ENCODE data around the gene PACSIN1.

Gene PACSIN1

DNA sequence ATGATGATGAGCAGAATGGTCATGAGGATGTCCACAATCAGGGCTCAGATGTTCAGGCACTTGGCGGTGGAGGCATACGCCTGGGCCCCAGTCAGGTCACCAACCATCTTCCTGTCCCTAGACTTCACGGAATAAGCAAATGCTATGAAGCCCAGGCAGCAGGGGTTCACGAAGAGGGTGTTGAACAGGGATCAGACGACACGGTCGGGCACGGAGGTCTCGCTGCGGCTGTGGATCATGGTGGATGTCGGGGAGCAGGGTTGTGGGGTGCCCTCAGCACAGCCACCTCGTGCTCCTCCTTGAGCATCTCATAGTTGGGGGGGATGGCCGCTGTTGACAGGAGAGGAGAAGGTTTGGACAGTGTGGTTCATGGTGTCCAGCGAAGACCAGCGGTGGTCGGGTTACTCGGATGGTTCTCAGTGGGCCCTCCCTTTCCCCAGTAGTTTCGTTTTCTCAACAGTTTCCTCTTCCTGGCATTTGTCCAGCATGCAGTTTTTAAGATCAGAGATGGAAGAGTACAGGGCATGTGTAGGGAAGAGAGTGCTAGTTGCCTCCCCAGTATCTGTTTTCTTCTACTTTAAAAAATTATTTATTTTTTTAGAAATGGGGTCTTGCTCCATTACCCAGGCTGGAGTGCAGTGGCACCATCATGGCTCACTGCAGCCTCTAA lies 110.5 kb downstream of the PACSIN1 start:
- ChIA-PET POLR2A (no interaction called here), CTCF (interaction anchor here (0.6 to 0.9 kb wide), 2 partner anchors 120 to 229 kb away, joined by 3 to 4 read pairs; no protein-coding TSS in a partner anchor)
- TF ChIP-seq ELF4 (IDR thresholded peaks at IDR 0.05) (no peak), ARNT (IDR thresholded peaks at IDR 0.05) (no peak), BHLHE40 (IDR thresholded peaks at IDR 0.05; ENCODE audit: borderline replicate concordance) (no peak)
- TF ChIP-seq, protein P1, sequence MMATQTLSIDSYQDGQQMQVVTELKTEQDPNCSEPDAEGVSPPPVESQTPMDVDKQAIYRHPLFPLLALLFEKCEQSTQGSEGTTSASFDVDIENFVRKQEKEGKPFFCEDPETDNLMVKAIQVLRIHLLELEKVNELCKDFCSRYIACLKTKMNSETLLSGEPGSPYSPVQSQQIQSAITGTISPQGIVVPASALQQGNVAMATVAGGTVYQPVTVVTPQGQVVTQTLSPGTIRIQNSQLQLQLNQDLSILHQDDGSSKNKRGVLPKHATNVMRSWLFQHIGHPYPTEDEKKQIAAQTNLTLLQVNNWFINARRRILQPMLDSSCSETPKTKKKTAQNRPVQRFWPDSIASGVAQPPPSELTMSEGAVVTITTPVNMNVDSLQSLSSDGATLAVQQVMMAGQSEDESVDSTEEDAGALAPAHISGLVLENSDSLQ (IDR thresholded peaks at IDR 0.05): no peak
- DNase-seq (ENCODE audit: extremely low spot score): no peak

DNA sequence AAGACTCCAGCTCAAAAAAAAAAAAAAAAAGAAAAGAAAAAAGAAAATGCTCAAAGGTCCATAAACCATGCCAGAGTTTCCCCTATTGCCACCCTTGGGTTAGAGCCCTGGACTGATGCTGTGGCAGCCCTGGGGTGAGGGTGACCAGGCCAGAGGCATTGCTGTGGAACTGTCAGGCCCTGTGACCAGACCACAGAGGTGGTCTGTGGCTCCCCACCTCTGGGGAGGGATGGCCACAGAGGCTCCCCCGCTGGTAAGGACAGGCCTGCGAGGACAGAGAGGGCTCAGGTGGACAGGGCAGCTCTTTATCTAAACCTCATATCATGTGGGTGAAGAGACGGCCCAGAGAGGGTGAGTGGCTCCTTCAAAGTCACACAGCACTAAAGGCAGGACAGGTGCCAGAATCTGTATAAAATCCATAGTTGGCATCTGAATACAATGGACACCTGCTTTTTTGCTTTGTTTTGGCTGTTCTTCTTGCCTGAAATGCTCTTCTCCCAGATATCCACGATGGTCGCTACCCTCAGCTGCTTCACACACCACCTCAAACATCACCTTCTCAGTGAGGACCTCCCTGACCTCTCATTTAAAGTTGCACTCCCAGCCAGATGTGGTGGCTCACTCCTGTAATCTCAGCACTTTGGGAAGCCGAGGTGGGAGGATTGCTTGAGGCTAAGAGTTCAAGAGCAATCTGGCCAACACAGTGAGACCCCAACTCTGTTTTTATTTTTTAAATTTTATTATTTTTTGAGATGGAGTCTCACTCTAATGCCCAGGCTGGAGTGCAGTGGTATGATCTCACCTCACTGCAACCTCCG lies 112.8 kb downstream of the PACSIN1 start:
- ChIA-PET CTCF (no interaction called here), POLR2A (no interaction called here)
- no peak for DNase-seq (ENCODE audit: extremely low spot score)
- TF ChIP-seq TARDBP (IDR thresholded peaks at IDR 0.05) (no peak), SP1 (IDR thresholded peaks at IDR 0.05) (no peak), ELF4 (IDR thresholded peaks at IDR 0.05) (no peak)

DNA sequence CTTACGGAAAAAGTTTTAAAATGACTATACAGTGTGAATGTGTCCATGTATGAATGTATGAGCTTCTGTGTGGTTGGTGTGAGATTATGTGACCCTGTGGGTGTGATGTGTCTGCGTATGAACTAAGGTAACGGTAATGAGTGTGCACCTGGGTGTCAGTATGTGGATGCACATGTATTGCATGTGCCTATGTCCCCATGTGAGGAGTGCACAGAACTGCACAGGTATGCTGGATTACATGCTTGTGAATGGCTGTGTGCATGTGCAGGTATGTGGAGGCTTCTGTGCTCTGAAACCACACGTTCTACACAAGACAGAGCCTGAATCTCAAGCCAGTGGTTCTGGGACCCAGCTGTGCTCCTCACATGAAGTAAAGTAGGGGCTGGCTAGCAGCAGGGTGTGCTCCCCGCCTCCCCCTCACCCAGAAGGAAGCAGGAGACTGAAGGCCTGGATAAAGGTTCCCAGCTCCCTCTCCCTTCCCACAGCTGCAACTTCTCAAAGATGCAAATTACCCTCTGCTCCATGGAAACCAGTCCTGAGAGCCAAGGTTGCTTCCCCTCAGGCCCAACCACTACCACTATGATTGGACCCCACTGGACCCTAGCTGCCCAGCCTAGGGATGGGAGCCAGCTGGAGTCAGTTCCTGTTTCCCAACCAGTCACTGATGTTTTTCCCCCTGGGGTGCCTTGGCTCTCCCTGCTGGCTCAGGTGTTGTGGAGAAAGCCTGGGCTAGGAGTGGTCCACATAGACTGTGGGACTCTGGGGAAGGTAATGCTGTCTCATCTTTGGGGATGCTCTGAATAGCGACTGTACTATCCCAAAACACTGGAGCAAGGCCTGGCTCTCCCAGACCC lies 115.1 kb downstream of the PACSIN1 start:
- CTCF ChIA-PET: interaction anchor here (1.3 kb wide), 1 partner anchor 13 kb away, joined by 4 read pairs; no protein-coding TSS in a partner anchor
- TF ChIP-seq, protein P1 (IDR thresholded peaks at IDR 0.05): no peak
- TF ChIP-seq ARNT (IDR thresholded peaks at IDR 0.05) (no peak), CTBP1 (IDR thresholded peaks at IDR 0.05; ENCODE audit: borderline replicate concordance) (no peak), HDGF (IDR thresholded peaks at IDR 0.05; ENCODE audit: borderline replicate concordance) (no peak), FOXM1 (IDR thresholded peaks at IDR 0.05; ENCODE audit: borderline replicate concordance) (no peak), L3MBTL2 (conservative IDR thresholded peaks at IDR 0.05) (no peak), BHLHE40 (IDR thresholded peaks at IDR 0.05; ENCODE audit: borderline replicate concordance) (no peak), ZNF384 (IDR thresholded peaks at IDR 0.05) (no peak), SUZ12 (IDR thresholded peaks at IDR 0.05) (no peak), FOXA1 (IDR thresholded peaks at IDR 0.05) (no peak), TARDBP (IDR thresholded peaks at IDR 0.05) (no peak), NFRKB (IDR thresholded peaks at IDR 0.05) (no peak), LEF1 (IDR thresholded peaks at IDR 0.05; ENCODE audit: borderline replicate concordance) (no peak), FOXK2 (IDR thresholded peaks at IDR 0.05) (no peak)
- DNase-seq (ENCODE audit: extremely low spot score): no peak
- POLR2A ChIA-PET: no interaction called here

DNA sequence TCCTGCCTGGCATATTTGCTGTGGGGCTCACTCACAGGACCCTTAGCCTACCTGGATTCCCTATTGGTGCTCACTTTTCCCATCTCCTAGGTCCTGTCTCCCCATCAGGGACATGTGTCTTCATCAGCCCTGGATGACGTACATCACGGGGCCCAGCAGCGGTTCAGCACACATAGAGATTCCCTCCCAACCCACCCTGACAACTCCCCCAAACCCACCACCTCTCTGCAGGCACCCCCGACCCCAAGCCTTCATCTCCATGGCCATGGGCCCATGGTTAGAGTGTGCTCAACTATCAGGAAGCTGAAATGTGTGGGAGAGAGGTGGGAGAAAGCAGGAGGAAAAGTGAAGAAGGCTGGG lies 115.7 kb downstream of the PACSIN1 start:
- CTCF ChIA-PET: no interaction called here
- POLR2A ChIA-PET: no interaction called here
- no peak for DNase-seq (ENCODE audit: extremely low spot score)
- TF ChIP-seq, protein P1 (IDR thresholded peaks at IDR 0.05): no peak
- TF ChIP-seq ZNF384 (IDR thresholded peaks at IDR 0.05) (no peak), LEF1 (IDR thresholded peaks at IDR 0.05; ENCODE audit: borderline replicate concordance) (no peak), CTBP1 (IDR thresholded peaks at IDR 0.05; ENCODE audit: borderline replicate concordance) (no peak), NFRKB (IDR thresholded peaks at IDR 0.05) (no peak), SP1 (IDR thresholded peaks at IDR 0.05) (no peak), BHLHE40 (IDR thresholded peaks at IDR 0.05; ENCODE audit: borderline replicate concordance) (no peak)

DNA sequence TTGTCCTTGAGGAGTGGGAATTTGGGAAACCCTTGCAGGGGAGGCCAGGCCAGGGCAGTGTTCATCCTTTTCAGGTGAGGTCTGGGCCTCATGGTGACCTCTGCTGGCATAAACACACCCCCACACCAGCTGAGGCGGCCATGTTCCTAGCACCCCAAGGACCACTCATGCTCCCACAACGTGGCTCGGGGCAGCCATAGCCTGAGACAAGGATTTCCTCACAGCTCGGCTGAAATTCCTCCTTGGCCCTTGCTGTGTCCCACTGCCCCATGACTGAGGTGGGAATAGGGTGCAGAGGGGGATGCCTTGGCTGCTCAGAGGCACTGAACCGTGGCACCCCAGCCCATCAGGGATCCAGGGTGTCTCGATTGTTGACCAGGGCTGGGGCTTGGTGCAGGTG lies 117.6 kb downstream of the PACSIN1 start:
- POLR2A ChIA-PET: no interaction called here
- TF ChIP-seq FOXK2 (IDR thresholded peaks at IDR 0.05): no peak
- no peak for TF ChIP-seq LEF1 (IDR thresholded peaks at IDR 0.05; ENCODE audit: borderline replicate concordance)
- TF ChIP-seq L3MBTL2 (conservative IDR thresholded peaks at IDR 0.05): no peak
- no peak for TF ChIP-seq HDGF (IDR thresholded peaks at IDR 0.05; ENCODE audit: borderline replicate concordance)
- TF ChIP-seq SP1 (IDR thresholded peaks at IDR 0.05): no peak
- TF ChIP-seq, protein P1 (IDR thresholded peaks at IDR 0.05): no peak
- TF ChIP-seq ARNT (IDR thresholded peaks at IDR 0.05): no peak
- no peak for TF ChIP-seq ZNF384 (IDR thresholded peaks at IDR 0.05)
- TF ChIP-seq NFRKB (IDR thresholded peaks at IDR 0.05): no peak
- TF ChIP-seq CTBP1 (IDR thresholded peaks at IDR 0.05; ENCODE audit: borderline replicate concordance): no peak
- no peak for TF ChIP-seq BHLHE40 (IDR thresholded peaks at IDR 0.05; ENCODE audit: borderline replicate concordance)
- no peak for TF ChIP-seq FOXM1 (IDR thresholded peaks at IDR 0.05; ENCODE audit: borderline replicate concordance)
- no peak for TF ChIP-seq FOXA1 (IDR thresholded peaks at IDR 0.05)
- TF ChIP-seq TARDBP (IDR thresholded peaks at IDR 0.05): no peak
- TF ChIP-seq SUZ12 (IDR thresholded peaks at IDR 0.05): no peak
- no peak for TF ChIP-seq ELF4 (IDR thresholded peaks at IDR 0.05)
- no peak for DNase-seq (ENCODE audit: extremely low spot score)
- CTCF ChIA-PET: no interaction called here
